ENCODE results near the gene STAT1. TPM values are rescaled to one million over a fixed set of nuclear protein-coding genes. Genes with fewer than 3 reads are reported as not detected.

The STAT1 gene
- total RNA-seq, 1 donor from 2014 or later, result 85.1 TPM

DNA sequence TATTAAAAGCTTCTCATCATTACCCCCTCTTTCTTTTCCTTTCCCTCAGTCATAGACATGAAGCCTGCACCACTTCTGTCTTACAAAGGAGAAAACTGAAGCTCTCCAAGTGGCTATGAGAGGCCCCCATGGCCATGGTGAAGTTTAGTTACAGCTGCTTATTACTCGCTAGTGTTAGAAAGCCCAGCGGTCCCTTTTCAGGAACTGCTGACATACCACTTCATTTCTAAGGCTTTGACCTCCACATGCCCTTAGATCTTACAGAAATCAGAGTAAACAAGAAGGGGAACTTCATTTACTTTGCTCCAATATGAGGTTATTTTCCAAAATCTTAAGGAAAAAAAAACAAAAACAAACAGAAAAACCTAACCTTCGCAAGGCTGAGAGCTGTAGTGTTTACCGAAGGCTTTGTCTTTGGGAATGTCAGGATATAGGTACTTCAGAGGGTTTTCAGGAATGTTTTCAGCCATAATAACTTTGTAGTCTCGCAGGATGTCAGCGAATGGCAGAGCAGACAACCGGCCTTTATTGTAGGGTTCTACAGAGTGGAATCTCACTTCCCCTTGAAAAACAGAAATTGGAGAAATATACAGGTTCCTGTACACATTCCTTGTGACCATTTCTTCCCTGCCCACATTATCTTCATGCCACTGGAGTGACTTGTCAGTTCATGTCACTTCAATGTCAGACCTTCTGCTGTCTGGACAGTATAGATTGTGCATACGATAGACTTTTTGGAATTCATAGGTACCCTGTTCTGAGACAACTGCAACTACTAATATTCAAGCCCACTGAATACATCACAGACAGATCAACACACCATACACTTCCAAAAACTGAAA, 18.8 kb upstream of the STAT1 start:
- Mint-ChIP-seq H3K27ac (no peak overlapping the region), H3K9me3 (no peaks in the 10 kb centered on the region), H3K4me1 (peaks cover 6% of the 10 kb centered on the region), H3K4me3 (no peak overlapping the region), H3K27me3 (no peaks in the 10 kb centered on the region), H3K36me3 (ENCODE audit: low read depth) (no peaks in the 10 kb centered on the region)
- TF ChIP-seq, protein P1, sequence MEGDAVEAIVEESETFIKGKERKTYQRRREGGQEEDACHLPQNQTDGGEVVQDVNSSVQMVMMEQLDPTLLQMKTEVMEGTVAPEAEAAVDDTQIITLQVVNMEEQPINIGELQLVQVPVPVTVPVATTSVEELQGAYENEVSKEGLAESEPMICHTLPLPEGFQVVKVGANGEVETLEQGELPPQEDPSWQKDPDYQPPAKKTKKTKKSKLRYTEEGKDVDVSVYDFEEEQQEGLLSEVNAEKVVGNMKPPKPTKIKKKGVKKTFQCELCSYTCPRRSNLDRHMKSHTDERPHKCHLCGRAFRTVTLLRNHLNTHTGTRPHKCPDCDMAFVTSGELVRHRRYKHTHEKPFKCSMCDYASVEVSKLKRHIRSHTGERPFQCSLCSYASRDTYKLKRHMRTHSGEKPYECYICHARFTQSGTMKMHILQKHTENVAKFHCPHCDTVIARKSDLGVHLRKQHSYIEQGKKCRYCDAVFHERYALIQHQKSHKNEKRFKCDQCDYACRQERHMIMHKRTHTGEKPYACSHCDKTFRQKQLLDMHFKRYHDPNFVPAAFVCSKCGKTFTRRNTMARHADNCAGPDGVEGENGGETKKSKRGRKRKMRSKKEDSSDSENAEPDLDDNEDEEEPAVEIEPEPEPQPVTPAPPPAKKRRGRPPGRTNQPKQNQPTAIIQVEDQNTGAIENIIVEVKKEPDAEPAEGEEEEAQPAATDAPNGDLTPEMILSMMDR (IDR thresholded peaks at IDR 0.05), result no peak
- DNase-seq (no peak), ATAC-seq (ENCODE audit: low read depth) (no peak)
- ChIA-PET CTCF (interaction anchor here (1.1 kb wide), 1 partner anchor 182 kb away, joined by 3 read pairs; no protein-coding TSS in a partner anchor), POLR2A (no interaction called here)
- intact Hi-C loops (cut with micrococcal nuclease), result no loop called here

DNA sequence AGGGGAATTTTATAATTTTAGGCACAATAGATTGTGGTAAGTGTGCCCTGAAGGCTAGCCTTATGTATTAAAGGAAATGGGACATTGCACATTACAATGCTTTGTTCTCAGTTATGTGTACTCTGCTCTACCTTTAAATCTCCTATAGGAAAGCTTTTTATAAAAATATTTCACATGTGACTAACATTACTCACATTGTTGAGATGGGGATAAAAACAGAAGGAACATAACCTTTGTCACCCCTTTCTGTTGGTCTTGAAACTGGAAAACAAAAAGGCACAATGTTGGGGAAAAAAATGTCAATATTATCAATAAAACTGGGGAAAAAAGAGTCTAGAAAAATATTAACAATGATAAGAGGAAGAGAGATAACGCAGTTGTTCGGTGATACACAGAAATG, 17.3 kb upstream of the STAT1 start:
- TF ChIP-seq, protein P1 (IDR thresholded peaks at IDR 0.05), result no peak
- no peak for ATAC-seq (ENCODE audit: low read depth)
- no peak overlapping the region for H3K4me3 Mint-ChIP-seq
- no peaks in the 10 kb centered on the region for H3K9me3 Mint-ChIP-seq
- DNase-seq, result no peak
- no peak overlapping the region for H3K27ac Mint-ChIP-seq
- H3K27me3 Mint-ChIP-seq, result no peaks in the 10 kb centered on the region
- ChIA-PET CTCF (no interaction called here), POLR2A (no interaction called here)
- intact Hi-C loops (cut with micrococcal nuclease), result no loop called here
- no peaks in the 10 kb centered on the region for H3K36me3 Mint-ChIP-seq (ENCODE audit: low read depth)
- H3K4me1 Mint-ChIP-seq, result peaks cover 6% of the 10 kb centered on the region

DNA sequence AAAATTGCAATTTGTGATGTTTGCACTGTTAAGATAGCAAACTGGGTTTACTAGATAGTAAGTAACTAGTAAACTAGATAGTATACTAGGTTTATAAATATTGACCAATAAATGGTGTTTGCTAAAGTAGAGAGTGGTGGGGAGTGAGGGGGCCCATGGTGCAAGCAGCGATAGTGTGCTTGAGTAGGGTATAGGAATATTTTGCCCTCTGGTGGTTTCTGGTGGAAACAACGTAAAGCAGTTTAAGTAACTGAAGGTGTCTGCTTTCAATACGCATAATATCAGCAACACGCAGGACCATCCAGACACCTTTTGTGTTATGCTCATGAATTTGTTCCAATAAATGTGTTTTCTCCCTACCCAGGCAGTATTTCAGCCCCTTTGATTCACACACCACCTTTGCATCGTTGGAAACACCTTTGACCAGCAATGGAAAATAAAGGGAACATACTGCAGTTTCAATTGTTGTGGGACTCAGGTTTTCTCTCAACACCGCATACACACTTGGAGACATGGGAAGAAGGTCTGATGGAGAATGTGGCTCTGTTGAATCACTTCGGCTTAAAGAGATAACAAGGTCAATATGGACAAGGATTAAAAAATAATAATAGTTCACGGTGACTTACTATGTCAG, 16.7 kb upstream of the STAT1 start:
- no peak for DNase-seq
- intact Hi-C loops (cut with micrococcal nuclease), result loop anchor here (1.0 kb wide), 6 partner anchors 10 to 941 kb away; partner anchors contain the start of gene STAT1
- Mint-ChIP-seq H3K27me3 (no peaks in the 10 kb centered on the region), H3K4me1 (peaks cover 6% of the 10 kb centered on the region), H3K9me3 (no peaks in the 10 kb centered on the region), H3K4me3 (no peak overlapping the region), H3K27ac (no peak overlapping the region), H3K36me3 (ENCODE audit: low read depth) (no peaks in the 10 kb centered on the region)
- TF ChIP-seq, protein P1 (IDR thresholded peaks at IDR 0.05), result no peak
- POLR2A ChIA-PET, result interaction anchor here (1.4 kb wide), 1 partner anchor 149 kb away, joined by 3 read pairs; no protein-coding TSS in a partner anchor
- CTCF ChIA-PET, result interaction anchor here (2.2 kb wide), 1 partner anchor 247 kb away, joined by 10 read pairs; no protein-coding TSS in a partner anchor
- peak; percentile 88 for ATAC-seq (ENCODE audit: low read depth)

DNA sequence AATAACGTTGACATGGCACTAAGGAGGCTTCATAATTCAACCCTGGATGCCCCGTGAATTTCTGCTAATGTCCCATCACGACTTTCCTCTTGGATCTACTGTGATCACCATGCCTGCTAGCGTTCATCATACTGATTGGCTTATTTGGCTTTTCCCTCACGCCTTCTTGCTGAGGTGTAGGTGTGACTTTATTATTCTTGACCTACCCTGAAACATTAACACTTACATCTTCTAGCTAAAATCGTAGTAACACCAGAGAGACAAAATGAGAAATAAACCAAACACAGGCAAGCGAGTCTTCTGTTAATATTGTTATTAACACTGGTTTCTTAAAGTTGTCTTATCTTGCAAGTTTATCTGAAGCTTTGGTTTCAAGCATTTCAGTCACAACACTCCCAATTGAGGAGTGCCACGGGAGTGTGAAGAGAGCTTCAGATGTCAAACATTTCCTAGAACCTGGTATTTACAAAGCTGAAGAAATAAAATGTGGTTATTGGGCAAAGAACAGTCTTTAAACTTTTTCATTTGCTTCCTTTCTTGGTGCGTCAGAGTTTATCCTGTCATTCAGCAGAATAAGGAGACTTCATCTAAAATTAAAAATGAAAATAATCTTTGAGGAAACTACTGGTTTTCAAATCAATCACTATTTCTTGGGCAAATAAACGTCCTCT, 15.4 kb upstream of the STAT1 start:
- Mint-ChIP-seq H3K36me3 (ENCODE audit: low read depth) (no peaks in the 10 kb centered on the region), H3K4me1 (peaks cover 6% of the 10 kb centered on the region), H3K27me3 (no peaks in the 10 kb centered on the region), H3K9me3 (no peaks in the 10 kb centered on the region), H3K27ac (no peak overlapping the region), H3K4me3 (no peak overlapping the region)
- TF ChIP-seq, protein P1 (IDR thresholded peaks at IDR 0.05), result no peak
- intact Hi-C loops (cut with micrococcal nuclease), result no loop called here
- CTCF ChIA-PET, result interaction anchor here (1.6 to 2.2 kb wide), 3 partner anchors 15 to 246 kb away, joined by 4 to 10 read pairs (median 7); partner anchors contain the start of gene STAT1
- DNase-seq (no peak), ATAC-seq (ENCODE audit: low read depth) (no peak)
- POLR2A ChIA-PET, result interaction anchor here (0.9 to 1.4 kb wide), 2 partner anchors 15 to 148 kb away, joined by 3 read pairs; partner anchors contain the start of gene STAT1

Measured in activated B cell treated with CpG ODN at 0.5 μM for 24 hours (primary cell).